OCI-LY7 (cell line): ENCODE data around the gene FAM180B. TPM values are rescaled to one million over a fixed set of nuclear protein-coding genes. Genes with fewer than 3 reads are reported as not detected.

Experiments used
- BruUV-seq: library from RNA; stranded (reverse); fragments of 400-500 nt; replicated peaks from 2 replicates; lab custom pipeline; 2021; lab: Mats Ljungman, UMichigan
- CTCF ChIA-PET: fragments of 300-600 bp; sonication (Branson Sonifier 250); formaldehyde crosslinking; loops from one replicate; lab custom pipeline; 2022; ENCODE audit warnings: antibody characterized with exemption; ENCODE audit not compliant: unreplicated experiment; lab: Charles Lee
- POLR2A ChIA-PET: fragments of 300-600 bp; sonication (Branson Sonifier 250); formaldehyde crosslinking; loops from one replicate; lab custom pipeline; 2022; ENCODE audit warnings: antibody characterized with exemption; lab: Charles Lee
- DNase-seq: peaks from one replicate; pipeline ENCODE4 v3.0.0-alpha.2; 2015; ENCODE audit warnings: low spot score
- H2AFZ ChIP-seq: fragments of 200-600 bp; sonication (generic), shearing (Covaris generic); 2 replicates; pipeline ENCODE4 v1.6.1; 2014; ENCODE audit warnings: mild to moderate bottlenecking, antibody characterized with exemption, low read length, moderate library complexity
- H3K27ac ChIP-seq: fragments of 200-600 bp; sonication (generic); 2 replicates; pipeline ENCODE4 v1.5.1; 2014; ENCODE audit warnings: mixed run types, low read depth, mild to moderate bottlenecking, moderate library complexity, low read length, inconsistent platforms; ENCODE audit not compliant: poor library complexity, severe bottlenecking
- H3K36me3 ChIP-seq: fragments of 200-600 bp; sonication (generic); 2 replicates; pipeline ENCODE4 v1.6.1; 2014; ENCODE audit warnings: mild to moderate bottlenecking, antibody characterized with exemption, low read length, moderate library complexity, mixed read lengths; ENCODE audit not compliant: insufficient read depth
- H3K4me1 ChIP-seq: fragments of 200-600 bp; sonication (generic); 2 replicates; pipeline ENCODE4 v1.5.1; 2014; ENCODE audit warnings: mild to moderate bottlenecking, low read length; ENCODE audit not compliant: insufficient read depth, poor library complexity, severe bottlenecking
- H3K4me2 ChIP-seq: fragments of 200-600 bp; sonication (generic); 2 replicates; pipeline ENCODE4 v1.6.1; 2014; ENCODE audit warnings: mild to moderate bottlenecking, low read length
- H3K4me3 ChIP-seq: fragments of 200-600 bp; sonication (generic); 2 replicates; pipeline ENCODE4 v1.5.1; 2014; ENCODE audit warnings: mild to moderate bottlenecking, low read depth, low read length; ENCODE audit not compliant: poor library complexity, severe bottlenecking
- H3K79me2 ChIP-seq: fragments of 200-600 bp; sonication (generic); 2 replicates; pipeline ENCODE4 v1.6.1; 2016; ENCODE audit warnings: low read depth, mild to moderate bottlenecking, low read length, moderate library complexity, mixed read lengths; ENCODE audit not compliant: insufficient read depth
- H3K9me2 ChIP-seq: fragments of 200-600 bp; sonication (generic); 2 replicates; pipeline ENCODE4 v1.6.1; 2016; ENCODE audit warnings: mild to moderate bottlenecking, low read length, mixed read lengths; ENCODE audit not compliant: insufficient read depth
- H3K9me3 ChIP-seq: fragments of 200-600 bp; sonication (generic); 2 replicates; pipeline ENCODE4 v1.6.1; 2014; ENCODE audit warnings: mild to moderate bottlenecking, mixed run types, low read length, mixed read lengths
- H4K20me1 ChIP-seq: fragments of 200-600 bp; sonication (generic); 2 replicates; pipeline ENCODE4 v1.6.1; 2014; ENCODE audit warnings: mild to moderate bottlenecking, antibody characterized with exemption, low read length, moderate library complexity, mixed read lengths; ENCODE audit not compliant: insufficient read depth
- CTCF ChIP-seq: fragments of 200-600 bp; sonication (generic); conservative IDR thresholded peaks from 2 replicates; pipeline ENCODE4 v1.5.1; 2014; ENCODE audit warnings: mild to moderate bottlenecking, antibody characterized with exemption, low read length, moderate library complexity, mixed read lengths
- EZH2phosphoT487 ChIP-seq: fragments of 200-600 bp; sonication (generic); IDR thresholded peaks from 2 replicates; pipeline ENCODE4 v1.6.1; 2018; ENCODE audit warnings: low read depth, borderline replicate concordance, mild to moderate bottlenecking, mixed run types, antibody characterized with exemption, low read length, moderate library complexity, mixed read lengths
- intact Hi-C: fragments of 100-400 bp; cut with micrococcal nuclease; formaldehyde crosslinking; loops from one replicate; pipeline ENCODE4 v1.10.0; 2022; ENCODE audit not compliant: unreplicated experiment
- total RNA-seq, 2 experiments: library from RNA; depleted of rRNA in 1 of 2; stranded (reverse); fragments of >200 nt in 1 of 2; shearing (Covaris generic) in 1 of 2; gene quantifications; 2 replicates each; pipeline ENCODE4 v1.2.3, GENCODE V29; 2014 to 2022

Gene FAM180B
- total RNA-seq, 2 experiments from 2014 or later: 0.22 to 0.23 TPM

DNA sequence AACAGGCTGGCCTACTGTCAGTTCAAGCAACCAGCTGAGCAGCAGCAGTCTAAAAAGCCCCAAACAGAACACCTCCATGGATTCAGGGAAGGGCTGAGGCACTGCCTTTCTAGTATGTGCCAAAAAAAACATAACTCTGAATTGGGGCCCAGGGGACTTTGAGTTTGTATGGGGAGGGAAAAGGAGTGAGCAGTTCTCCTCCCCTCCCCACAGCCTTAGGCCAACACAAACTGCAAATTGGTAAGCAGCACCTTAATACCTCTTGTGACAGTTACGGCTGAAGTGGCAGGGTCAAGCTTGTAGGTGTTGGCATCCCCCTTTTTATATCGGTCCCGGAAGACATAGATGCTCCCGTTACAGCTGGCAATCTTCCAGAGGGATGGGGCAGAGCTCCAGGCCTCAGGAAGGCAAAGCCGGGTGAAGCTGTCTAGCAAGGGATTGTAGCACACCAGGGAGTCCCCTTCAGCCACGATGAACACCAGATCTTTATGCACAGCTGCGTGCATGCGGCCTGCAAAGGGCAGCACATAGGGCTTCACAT is 13.7 kb upstream of the FAM180B start:
- no peak for TF ChIP-seq EZH2phosphoT487
- TF ChIP-seq CTCF: no peak
- H3K79me2 ChIP-seq: peaks cover 10% of the 10 kb centered on the region
- no peak overlapping the region for H3K4me3 ChIP-seq
- intact Hi-C loops: loop anchor here (10.0 kb wide), 1 partner anchor 142 kb away; the partner anchor contains the start of gene AGBL2
- POLR2A ChIA-PET: interaction anchor here (0.6 kb wide), 1 partner anchor 226 kb away, joined by 4 read pairs; no protein-coding TSS in a partner anchor
- H3K36me3 ChIP-seq: peaks cover 86% of the 10 kb centered on the region
- H4K20me1 ChIP-seq: no peaks in the 10 kb centered on the region
- H2AFZ ChIP-seq: no peak overlapping the region
- H3K9me2 ChIP-seq: no peaks in the 10 kb centered on the region
- no peak overlapping the region for H3K4me2 ChIP-seq
- H3K4me1 ChIP-seq: peaks cover 8% of the 10 kb centered on the region
- CTCF ChIA-PET: no interaction called here
- DNase-seq: no peak
- H3K9me3 ChIP-seq: no peaks in the 10 kb centered on the region
- no TSS peak for BruUV-seq
- H3K27ac ChIP-seq: no peak overlapping the region

DNA sequence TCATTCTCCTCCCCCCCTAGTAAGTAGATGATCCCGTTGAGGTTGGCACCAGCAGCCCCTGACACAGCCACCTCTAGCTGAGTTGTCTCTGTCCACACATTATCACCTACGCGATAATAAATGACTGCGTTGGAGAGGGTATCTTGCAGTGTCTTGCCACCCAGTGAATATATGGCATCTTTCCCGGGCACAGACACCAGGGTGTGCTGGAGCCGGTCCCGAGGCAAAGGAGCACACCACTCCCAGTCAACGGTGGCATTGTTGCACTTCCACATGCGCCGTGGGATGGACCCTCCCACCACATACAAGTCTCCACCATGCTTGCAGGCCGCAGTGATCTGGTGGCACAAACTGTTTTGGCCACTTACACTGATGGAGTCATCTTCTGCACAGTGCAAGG is 13.2 kb upstream of the FAM180B start:
- Histone ChIP-seq H3K9me3 (no peaks in the 10 kb centered on the region), H3K4me2 (no peak overlapping the region), H3K79me2 (peaks cover 16% of the 10 kb centered on the region), H2AFZ (no peak overlapping the region), H3K4me1 (peaks cover 12% of the 10 kb centered on the region), H3K27ac (no peak overlapping the region), H3K9me2 (no peaks in the 10 kb centered on the region), H3K4me3 (no peak overlapping the region), H4K20me1 (no peaks in the 10 kb centered on the region), H3K36me3 (peaks cover 86% of the 10 kb centered on the region)
- no TSS peak for BruUV-seq
- ChIA-PET POLR2A (interaction anchor here (0.6 to 1.1 kb wide), 4 partner anchors 55 to 226 kb away, joined by 3 to 4 read pairs (median 3); partner anchors contain the start of gene AGBL2), CTCF (no interaction called here)
- DNase-seq: no peak
- TF ChIP-seq CTCF (no peak), EZH2phosphoT487 (no peak)
- intact Hi-C loops: loop anchor here (10.0 kb wide), 1 partner anchor 141 kb away; the partner anchor contains the start of gene AGBL2
